CD4-positive, alpha-beta T cell treated with Interferon alpha-2 for 1 hour (primary cell): Measurements from ENCODE around the gene CCDC33.

Experiments
- DNase-seq, 2 donors: peaks; one replicate each; pipeline ENCODE4 v3.0.0-alpha.2; 2020 to 2022

Gene CCDC33

GRCh38 chr15:74261041-74261440 lies 24.9 kb downstream of the CCDC33 start:
- no peak for DNase-seq

- no peak for DNase-seq
Observed at GRCh38 chr15:74261685-74262084, 25.6 kb downstream of the CCDC33 start.

GRCh38 chr15:74262151-74262550 lies 26.0 kb downstream of the CCDC33 start:
- no peak for DNase-seq

- DNase-seq, result no peak
Observed at GRCh38 chr15:74262625-74263024, 26.5 kb downstream of the CCDC33 start.

- no peak for DNase-seq
Observed at GRCh38 chr15:74263466-74263865, 27.3 kb downstream of the CCDC33 start.

- no peak for DNase-seq
Observed at GRCh38 chr15:74264081-74264501, 28.0 kb downstream of the CCDC33 start.

GRCh38 chr15:74265046-74265639 lies 29.0 kb downstream of the CCDC33 start:
- DNase-seq, result no peak

- no peak for DNase-seq
Observed at GRCh38 chr15:74268020-74268419, 31.9 kb downstream of the CCDC33 start.

GRCh38 chr15:74269362-74270035 lies 33.4 kb downstream of the CCDC33 start:
- no peak for DNase-seq

GRCh38 chr15:74270155-74270554 lies 34.0 kb downstream of the CCDC33 start:
- no peak for DNase-seq

GRCh38 chr15:74270854-74271520 lies 34.9 kb downstream of the CCDC33 start:
- no peak for DNase-seq

- no peak for DNase-seq
Observed at GRCh38 chr15:74272812-74273211, 36.7 kb downstream of the CCDC33 start.

GRCh38 chr15:74274470-74275038 lies 38.4 kb downstream of the CCDC33 start:
- no peak for DNase-seq

GRCh38 chr15:74275957-74276356 lies 39.8 kb downstream of the CCDC33 start:
- DNase-seq, result no peak

GRCh38 chr15:74276560-74276959 lies 40.4 kb downstream of the CCDC33 start:
- DNase-seq, result no peak

- no peak for DNase-seq
Observed at GRCh38 chr15:74277242-74277810, 41.2 kb downstream of the CCDC33 start.

GRCh38 chr15:74278207-74278606 lies 42.1 kb downstream of the CCDC33 start:
- DNase-seq, result no peak

- no peak for DNase-seq
Observed at GRCh38 chr15:74281147-74282133, 45.3 kb downstream of the CCDC33 start.

GRCh38 chr15:74283368-74283767 lies 47.2 kb downstream of the CCDC33 start:
- no peak for DNase-seq

- no peak for DNase-seq
Observed at GRCh38 chr15:74289671-74290070, 53.5 kb downstream of the CCDC33 start.

- no peak for DNase-seq
Observed at GRCh38 chr15:74290645-74291044, 54.5 kb downstream of the CCDC33 start.
